Stimulated activated CD8-positive, alpha-beta memory T cell treated with anti-CD3 and anti-CD28 coated beads, Interleukin-2, amount 100 ng/mL, for 1 hour (primary cell): ENCODE results near the gene FIBCD1.

Experiments used
- DNase-seq, 2 donors: peaks; one replicate each; pipeline ENCODE4 v3.0.0-alpha.2; 2020; ENCODE audit warnings: low read depth in 2 of 2

FIBCD1 gene

DNA sequence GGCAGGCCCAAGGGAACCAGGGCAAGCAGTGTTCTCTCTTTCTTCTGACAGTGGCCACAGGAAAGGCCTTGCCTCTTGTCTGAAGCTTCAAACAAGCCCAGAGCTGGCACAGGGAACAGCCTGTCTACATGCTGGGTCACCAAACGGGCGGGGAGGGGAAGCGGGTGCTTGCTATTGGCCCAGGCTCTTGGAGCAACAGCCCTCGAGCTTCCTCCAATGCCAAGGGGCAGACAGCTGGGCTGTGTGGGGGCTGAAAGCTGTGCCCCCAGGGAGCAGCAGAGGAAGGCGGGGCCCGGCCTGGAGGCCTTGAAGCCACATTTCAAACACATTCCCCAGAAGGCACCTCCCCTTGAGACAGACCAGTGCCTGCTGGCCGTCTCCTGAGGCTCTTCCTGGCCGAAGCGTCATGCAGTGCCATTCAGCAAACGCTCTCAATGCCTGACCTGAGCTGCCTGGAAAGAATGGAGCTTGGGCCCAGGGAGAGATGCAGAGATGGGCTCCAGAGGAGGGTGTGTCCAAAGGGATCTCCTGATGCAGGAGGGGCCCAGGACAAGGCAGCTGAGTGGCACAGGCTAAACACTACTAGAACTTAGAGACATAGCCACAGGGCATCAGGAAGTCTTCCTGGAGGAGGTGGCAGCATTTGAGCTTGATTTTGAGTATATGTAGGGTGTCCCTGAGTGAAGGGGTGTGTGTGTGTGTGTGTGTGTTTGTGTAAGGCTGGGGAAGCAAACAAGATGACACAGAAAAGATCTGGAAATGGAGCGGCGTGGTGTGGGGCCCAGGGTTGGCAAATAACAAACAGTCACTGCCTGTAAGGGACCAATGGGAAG lies 2.5 kb downstream of the FIBCD1 start:
- DNase-seq, result no peak

DNA sequence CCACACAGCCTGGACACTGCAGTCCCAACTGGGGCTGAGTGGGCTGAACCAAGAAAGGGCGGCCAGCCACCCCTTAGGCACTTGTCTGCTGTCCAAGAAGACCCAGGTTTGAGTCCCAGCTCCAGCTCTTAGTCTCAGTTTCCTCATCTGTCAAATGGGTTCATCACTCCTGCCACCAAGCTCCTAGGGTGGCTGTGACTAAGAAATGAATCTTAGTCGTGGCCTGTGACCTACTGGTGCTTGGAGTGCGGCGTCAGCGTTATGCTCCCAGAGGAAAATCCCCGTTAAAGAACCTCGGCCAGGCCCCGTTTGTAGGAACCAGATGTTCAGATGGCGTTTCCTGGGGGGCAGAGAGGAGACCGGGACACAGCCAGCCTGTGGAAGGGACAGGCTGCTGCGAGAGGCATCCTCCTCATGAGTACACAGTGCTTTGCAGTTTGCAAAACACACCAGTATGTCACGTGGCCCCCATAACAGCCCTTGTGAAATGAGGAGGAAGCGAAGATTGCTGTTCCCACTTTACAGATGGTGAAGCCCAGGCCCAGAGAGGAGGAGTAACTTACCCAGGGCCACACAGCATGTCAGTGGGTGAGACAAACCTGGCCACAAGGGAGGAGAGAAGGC lies 3.3 kb downstream of the FIBCD1 start:
- DNase-seq, result no peak

DNA sequence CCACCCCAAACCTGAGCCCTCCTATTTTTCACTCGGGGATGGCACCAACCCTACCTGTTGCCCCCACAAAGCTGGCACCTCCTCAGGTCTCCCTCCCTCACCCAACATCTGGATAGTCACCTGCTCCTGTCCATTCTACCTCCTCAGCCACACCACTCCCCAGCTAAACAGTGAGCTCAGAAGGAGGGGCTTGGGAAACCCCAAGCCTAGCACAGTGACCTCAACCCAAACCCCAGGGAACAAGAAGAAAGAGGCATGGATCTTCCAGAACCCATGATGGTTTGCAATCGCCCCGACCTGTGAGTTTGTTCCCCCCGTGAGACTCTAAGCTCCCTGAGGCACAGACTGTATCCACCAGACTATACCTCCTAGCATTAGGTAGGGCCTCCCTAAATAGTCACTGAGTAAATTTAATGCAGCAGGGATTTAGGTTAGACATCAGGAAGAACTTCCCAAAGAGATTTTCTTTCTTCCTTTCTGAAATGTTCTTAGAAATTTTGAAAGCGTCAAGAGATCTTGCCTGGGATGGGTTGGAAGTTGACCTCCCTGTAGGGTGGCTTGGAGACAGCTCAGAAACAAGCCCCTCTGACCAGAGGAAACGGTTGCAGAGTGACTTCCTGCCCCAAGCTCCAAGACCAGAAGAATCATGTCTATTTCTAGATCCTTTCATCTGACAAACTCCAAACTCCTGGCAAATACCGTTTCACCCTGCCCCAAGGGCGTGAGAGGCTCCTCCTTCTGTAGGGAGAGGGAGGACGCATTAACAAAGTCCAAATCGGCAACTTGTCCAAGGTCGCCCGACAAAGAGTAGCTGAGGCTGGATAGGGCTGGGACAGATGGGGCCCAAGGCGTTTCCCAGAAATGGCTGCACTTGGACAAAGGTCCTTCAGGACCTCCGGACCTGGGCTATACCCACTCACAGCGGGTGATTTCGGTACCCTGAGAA lies 4.1 kb downstream of the FIBCD1 start:
- DNase-seq, result no peak

DNA sequence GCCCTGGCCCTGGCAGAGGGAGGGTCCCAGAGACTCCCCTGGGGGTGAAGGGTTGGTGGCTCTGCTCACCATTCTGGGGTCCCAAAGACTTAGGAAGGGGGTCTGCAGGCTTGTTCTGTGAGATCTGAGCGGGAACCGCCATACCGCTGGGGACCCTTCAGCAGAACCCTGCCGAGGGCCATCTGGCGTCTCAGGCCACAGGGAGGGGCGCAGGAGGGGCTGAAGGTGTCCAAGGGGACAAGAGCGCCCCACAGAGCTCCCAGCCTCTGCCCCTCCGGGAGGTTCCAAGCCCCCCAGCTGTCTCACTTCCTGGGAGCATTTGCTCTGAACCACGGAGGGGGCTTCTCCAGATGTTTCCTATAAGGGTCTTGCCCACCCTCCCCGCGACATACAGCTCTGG lies 4.8 kb downstream of the FIBCD1 start:
- DNase-seq, result no peak

DNA sequence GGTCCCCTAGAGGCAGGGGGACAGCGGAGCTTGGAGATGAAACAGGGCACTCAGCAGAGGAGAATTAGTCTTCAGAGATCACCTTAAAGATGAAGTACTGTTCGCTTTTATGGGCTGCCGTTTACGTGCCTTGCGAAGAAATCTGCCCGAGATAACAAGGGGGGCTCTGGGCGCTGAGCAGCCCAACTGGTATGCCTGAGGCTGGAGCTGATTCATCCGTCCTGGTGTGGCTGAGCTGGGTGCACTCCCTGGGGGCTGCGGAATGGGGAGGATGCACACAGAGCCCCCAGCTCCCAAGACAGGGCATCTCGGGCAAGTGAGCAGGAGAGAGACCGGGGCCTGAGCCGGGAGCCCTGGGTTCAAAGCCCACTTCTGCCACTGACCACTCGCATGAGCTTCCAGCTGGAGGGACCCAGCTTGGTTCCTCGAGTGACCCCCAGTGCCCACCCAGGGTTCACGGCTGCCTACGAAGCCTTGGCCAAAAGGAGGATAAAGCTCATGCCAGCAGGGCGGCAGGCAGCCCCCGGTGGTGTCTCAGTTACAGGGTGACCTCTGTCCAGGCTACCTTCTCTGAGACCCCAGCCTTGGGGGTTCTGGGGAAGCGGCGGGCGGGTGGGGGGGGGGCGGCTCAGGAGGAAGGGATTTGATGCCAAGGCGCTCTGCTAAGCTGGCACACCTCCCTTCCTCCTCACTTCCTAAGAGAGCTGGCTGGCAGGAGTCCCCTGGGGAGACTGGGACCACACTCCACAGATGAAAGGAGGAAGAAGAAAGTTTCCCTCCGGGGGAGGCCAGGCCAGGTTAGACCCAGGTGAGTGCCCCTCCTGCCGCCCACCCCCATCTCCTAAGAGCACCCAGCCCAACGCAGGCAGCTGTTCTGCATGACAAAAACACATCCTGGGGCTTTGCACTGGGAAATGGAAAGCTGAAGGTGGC lies 5.7 kb downstream of the FIBCD1 start:
- no peak for DNase-seq

DNA sequence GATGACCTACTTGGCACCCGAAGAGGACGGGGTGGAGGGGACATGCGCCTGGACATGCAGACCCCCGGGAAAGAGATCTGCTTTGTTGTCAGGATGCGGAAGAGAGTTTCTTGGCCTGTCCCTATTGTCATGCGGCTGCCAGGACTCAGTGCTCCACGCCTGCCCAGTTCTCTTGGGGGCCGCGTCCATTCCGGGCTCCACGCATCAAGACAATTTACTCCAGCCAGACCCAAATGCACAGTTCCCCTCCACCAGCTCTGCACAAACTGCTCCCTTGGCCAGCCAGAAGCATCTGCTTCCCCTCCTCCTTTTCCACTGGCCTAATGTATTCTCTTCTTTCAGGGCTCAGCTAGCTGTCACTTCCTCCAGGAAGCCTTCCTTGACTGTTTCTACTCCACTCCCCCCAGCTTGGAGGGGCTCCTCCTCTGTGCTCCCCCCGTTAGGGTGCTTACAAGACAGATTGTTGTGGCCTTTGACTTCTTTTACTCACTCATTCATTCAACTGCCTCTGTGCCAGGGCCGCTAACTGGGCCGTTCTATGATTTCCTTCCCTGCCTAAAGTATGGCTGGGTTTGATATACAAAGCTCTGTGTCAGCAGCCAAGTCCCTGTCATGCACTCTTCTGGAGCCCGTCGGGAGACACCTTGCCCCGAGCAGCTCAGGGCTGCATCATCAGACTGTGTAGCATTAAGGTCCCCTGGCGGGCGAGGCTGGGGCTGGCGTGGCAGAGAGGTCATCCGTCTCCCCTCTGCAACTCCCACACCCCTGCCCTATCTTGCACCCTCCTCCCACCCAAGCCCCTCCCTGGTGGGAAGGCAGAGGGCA lies 6.6 kb downstream of the FIBCD1 start:
- no peak for DNase-seq

DNA sequence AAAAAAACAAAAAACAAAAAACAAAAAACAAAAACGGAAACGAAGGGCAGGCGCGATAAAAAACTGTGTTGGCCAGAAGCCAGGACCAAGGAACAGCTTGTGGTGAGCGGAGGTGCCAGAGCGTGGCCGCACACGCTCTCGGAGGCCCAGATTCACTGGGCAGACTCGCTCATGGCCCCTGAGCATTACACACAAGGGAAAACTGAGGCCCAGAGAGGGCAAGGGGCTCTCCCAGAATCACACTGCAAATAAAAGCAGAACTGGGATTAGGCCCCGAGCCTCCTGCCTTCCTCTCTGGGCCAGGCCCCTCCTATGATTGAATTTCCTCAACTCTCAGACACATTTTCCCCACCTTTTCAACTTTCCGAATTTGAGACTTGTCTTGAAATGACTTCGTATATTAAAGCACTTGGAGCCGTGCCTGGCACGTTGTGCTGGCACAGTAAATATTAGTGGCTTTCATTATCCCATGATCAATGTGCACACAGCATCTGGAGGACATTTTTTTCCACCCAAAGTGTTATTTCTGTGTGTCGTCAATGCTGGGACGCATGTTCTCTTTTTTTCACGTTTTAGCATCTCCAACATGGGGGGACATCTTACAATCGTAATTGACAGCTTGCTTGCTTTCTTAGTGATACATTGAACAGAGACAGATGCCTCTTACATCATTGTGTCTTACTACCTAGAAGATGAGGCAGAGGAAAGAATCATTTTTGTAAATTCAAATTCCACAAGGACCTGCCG lies 7.4 kb downstream of the FIBCD1 start:
- DNase-seq, result no peak

DNA sequence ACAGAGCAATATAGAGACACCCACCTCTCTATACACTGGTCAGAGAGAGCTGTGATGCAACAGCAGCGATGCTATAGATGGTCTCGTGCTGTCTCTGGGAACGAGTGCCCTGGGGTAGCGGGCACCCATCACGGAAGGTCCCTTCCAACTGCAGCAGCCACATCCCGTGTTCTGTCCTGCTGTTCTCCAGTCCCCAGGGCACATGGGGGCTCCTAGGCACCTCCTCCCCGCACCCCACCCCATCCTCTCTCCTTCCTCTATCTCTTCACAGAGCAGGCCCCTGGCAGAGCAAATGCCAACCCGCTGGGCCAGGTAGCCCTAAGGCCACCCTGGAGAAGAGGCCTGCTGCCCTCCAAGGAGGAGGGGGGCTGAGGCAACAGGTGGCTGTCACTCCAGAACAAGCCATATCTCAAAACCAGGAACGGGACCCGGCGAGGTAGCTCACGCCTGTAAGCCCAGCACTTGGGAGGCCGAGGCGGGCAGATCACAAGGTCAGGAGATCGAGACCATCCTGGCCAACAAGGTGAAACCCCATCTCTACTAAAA lies 8.2 kb downstream of the FIBCD1 start:
- no peak for DNase-seq

DNA sequence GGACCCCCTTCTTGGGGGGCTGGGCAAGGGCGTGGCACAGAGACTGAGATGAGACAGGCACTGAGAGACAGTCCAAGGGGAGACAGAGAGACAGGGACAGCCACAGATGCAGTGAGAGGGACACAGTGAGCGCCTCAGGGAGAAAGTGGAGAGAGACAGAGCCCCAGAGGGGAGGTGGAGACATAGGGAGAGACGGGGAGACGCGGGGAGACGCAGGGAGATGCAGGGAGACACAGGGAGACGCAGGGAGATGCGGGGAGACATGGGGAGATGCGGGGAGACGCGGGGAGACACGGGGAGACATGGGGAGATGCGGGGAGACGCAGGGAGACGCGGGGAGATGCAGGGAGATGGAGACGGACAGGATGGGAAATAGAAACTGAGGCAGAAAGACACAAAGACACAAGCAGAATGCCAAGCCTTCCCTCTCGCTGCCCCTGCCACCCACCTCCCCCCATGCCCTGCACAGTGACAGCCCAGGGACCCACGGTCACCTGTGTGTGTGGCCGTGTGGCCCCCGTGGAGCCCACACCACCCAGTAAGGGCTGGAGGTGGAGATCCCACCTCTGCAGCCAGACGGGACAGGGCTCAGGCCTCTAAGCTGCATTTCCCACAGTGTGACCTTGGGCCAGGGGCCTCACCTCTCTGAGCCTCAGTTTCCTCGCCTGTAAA lies 8.8 kb downstream of the FIBCD1 start:
- no peak for DNase-seq

DNA sequence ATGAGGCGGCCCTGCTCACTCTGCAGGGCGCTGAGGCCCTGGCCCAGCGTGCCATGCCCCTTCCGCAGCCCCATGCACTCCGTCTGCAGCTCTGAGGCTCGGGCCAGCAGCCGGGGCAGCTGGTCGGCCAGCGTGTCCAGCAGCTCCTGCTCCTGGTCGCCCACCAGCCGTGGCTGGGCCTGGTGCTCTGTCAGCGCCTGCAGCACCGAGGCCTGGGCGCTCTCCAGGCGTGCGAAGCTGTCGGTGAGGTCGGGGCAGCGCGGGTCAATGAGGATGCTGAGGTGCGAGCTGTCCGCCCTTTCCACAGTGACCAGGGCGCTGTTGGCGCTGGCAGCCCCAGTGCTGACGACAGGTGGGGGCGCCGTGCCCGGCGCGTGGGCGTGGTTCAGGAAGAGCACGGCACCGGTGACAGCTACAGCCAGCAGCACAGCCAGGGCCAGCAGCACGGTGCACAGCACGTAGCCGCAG lies 9.4 kb downstream of the FIBCD1 start:
- DNase-seq, result no peak

DNA sequence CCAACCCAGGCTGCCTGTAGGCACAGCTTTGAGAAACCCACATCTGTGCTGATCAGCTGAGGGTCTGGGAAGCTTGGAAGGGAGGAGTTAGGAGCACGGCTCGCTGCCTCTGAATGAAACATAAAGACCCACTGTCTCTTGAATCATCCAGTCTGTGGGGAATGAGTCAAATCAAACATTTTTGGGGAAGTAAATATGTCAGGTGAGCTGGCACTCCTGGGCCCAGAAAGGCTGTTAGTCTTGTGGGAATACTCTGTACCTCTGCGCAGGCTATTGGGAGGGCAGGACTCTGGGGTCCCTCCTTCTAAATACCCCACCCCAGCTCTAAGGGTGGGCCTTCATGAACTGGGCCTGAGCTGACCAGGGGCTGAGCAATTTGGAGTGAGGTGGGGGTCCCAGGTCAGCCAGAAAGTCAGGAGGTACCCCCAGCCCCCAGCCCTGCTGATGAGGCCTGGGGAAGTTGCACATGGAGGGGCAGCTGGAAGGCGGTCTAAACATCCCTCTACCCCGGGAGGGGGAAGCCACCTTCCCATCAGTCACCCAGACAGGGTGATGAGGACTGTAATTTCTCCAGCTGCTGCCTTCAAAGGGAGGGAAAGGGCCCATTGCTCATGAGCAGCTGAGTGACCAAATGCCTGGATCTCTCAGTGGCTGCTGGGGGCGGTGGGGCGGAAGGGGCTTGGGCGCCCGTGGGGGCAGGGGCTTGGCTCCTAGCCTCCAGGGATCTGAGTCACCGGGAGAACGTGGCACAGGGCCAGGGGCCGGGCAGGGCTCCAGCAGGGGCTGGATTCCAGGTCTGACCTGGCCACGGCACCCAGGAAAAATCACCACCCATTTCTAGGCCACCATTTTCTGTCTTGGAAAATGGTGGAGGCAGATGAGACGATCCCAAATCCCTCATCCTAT lies 10.8 kb downstream of the FIBCD1 start:
- DNase-seq, result no peak

DNA sequence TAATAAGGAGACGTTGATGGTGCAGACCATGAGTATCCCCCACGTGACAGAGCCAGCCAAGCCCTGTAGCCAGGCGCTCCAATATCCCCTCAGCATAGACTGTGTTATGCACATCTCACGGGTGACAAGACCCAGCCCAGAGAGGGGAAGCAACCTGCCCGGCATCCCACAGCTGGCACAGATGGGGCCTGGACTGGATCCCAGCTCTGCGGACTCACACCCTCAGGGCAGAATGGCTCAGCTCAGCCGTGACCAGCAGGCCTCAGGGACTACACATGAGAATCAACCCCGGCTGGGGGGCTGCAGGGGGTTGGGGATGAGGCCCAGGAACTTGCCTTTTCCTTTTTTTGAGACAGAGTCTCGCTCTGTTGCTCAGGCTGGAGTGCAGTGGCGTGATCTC lies 11.7 kb downstream of the FIBCD1 start:
- no peak for DNase-seq

DNA sequence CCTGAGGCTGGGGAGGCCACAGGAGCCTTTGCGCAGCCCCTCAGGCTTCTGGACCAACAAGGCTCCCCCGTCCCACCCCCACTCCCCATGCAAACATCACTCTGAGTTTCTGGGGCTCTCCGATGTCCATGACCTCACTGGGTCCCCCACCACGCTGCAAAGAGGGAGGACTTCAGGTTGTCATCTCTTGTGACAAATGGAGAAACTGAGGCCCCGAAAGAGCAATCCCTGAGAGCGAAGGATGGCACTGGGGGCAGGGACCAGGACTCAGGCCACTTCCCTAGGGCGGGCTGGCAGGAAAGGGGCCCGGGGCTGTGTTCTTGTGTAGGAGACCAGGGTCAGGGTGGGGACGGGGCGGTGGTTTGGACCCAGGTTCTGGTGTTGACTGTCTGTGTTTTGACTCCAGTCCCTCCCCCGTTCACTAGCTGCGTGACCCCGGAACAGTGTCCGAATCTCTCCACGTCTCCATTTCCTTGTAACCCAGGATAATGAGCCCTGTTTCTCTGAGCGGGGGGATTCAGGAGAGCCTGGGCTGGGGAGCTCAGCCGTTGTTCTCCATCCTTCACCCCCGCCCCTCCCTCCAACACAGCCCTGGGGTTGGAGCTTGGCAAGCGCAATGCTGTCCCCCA lies 13.9 kb downstream of the FIBCD1 start:
- DNase-seq, result no peak

DNA sequence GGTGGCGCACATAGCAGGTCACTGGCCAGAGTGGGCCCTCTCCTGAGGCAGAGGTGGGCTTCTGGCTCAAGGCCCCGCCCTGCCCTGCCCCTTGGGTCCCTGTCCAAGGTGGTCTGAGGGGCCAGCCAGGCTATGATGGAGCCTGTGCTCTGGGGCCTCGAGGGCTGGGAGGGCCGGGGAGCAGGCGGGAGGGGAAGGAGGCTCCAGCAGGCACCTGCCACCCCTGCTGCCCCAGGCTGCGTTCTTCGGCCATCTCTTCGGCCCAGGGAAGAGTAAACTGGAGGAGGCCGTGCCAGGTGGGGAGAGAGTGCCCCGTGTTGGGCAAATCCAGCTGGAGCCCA lies 14.6 kb downstream of the FIBCD1 start:
- DNase-seq, result no peak

DNA sequence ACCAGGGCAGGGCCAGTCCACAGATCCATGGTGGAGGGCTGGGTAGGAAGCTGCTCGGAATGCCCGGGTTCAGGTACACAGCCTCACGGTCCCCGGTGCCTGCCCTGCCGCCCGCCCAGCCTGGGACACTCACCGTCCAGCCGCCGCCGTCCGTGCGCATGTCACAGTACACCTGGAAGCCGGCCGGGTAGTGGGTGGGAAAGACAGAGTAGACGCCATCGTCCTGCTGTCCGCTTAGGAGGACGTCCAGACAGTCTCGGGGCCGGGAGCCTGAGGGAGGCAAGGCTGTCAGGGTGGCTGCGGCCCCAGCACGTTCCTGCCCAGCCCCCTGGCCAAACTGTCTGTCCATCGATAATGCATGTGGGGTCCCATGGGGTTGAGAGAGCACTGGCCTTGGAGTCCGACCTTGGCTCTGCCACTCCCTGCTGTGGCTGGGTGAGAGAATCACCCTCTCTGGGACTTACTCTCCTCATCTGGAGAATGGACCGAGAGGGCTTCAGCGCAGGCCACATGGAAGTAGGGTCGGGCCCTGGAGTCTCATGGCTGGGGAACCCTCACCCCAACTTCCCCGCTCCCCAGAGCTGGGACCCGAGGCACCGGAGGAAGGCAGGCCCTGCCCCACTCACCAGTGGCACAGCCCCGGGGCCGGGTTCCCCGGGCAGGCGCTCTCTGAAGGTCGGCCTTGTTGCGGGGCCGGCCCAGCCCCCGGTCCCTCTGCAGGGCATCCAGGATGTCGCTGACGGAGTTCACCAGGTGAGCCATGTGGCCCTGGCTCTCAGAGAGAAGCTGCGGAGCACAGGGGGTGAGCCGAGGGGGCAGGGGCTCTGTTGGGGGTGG lies 15.2 kb downstream of the FIBCD1 start:
- DNase-seq, result no peak

DNA sequence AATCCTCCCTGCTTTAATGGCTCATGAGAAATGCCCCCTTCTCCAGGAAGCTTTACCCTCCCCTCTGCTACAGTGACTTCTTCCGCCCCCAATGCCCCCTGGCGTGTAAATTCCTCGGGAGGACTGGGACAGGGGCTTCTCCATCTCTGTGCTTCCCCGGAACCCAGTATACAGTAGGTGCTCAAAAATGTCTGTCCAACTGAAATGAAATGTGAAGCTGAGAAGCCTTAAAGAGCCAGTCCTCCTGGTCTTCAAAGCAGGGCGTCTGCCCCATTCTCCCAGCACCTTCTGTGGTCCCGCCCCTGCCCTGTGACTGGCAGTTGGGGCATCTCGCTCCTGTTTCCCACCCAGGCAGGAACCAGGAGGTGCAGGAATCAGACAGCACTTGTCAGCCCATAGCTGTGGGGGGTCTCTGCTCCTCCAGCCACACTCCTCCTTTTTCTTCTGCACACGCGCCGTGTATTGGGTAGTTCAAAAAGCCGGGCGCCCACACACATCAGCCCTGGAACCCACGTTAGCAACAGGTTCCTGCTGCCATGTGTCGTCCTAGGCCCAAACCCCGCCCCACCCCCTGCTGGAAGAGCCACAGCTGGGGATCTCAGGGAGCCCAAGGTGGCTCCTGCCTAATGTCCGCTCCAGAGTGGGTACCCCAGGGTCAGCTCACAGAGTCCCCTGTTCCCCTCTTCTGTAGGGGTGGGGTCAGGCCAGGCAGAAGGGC lies 16.0 kb downstream of the FIBCD1 start:
- DNase-seq, result no peak
